ENCODE measurements around the gene QTRT2. TPM values are rescaled to one million over a fixed set of nuclear protein-coding genes. Genes with fewer than 3 reads are reported as not detected.

The QTRT2 gene
- total and polyA plus RNA-seq, 10 of the 15 experiments (the other 5 are each of a cell fraction or from before 2014, with no cell fraction given), result 17.8 to 42.3 (median 28.7) TPM

- no peak overlapping the region for H3K9ac ChIP-seq (ENCODE audit: control insufficient read depth, insufficient read depth, low read length)
- RAD21 ChIA-PET (ENCODE audit: unreplicated experiment), result interaction anchor here (0.6 kb wide), 1 partner anchor 248 kb away, joined by 3 read pairs; no protein-coding TSS in a partner anchor
- peaks cover 9 to 34% of the 10 kb centered on the region in 2 experiments for H3K36me3 ChIP-seq (ENCODE audit: control insufficient read depth in 2 of 2, insufficient read depth in 2 of 2, low read length in 1 of 2)
- no peaks in the 10 kb centered on the region for H3K79me2 ChIP-seq (ENCODE audit: control insufficient read depth, insufficient read depth, low read length)
- SMC1A ChIA-PET (ENCODE audit: uncharacterized antibody, unreplicated experiment), result interaction anchor here (1.1 kb wide), 1 partner anchor 22 kb away, joined by 3 read pairs; the partner anchor contains the start of gene CCDC191
- TF ChIP-seq ASH2L (IDR thresholded peaks at IDR 0.05; ENCODE audit: borderline replicate concordance, low read depth), result no peak
- TF ChIP-seq MXI1 (IDR thresholded peaks at IDR 0.05; ENCODE audit: low read depth, low read length), result no peak
- no peak for TF ChIP-seq KAT2A (conservative IDR thresholded peaks at IDR 0.05; ENCODE audit: control insufficient read depth, low read depth, low read length)
- no peak for TF ChIP-seq MEF2A (IDR thresholded peaks at IDR 0.05; ENCODE audit: insufficient read depth, low read depth, low read length)
- no peak for TF ChIP-seq RAD51 (IDR thresholded peaks at IDR 0.05)
- TF ChIP-seq RFX5 (IDR thresholded peaks at IDR 0.05; ENCODE audit: low read depth, low read length), result no peak
- TF ChIP-seq CUX1 (IDR thresholded peaks at IDR 0.05; ENCODE audit: insufficient replicate concordance, low read depth, low read length), result no peak
- TF ChIP-seq, protein P1, sequence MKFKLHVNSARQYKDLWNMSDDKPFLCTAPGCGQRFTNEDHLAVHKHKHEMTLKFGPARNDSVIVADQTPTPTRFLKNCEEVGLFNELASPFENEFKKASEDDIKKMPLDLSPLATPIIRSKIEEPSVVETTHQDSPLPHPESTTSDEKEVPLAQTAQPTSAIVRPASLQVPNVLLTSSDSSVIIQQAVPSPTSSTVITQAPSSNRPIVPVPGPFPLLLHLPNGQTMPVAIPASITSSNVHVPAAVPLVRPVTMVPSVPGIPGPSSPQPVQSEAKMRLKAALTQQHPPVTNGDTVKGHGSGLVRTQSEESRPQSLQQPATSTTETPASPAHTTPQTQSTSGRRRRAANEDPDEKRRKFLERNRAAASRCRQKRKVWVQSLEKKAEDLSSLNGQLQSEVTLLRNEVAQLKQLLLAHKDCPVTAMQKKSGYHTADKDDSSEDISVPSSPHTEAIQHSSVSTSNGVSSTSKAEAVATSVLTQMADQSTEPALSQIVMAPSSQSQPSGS (IDR thresholded peaks at IDR 0.05; ENCODE audit: low read length), result no peak
- no peak for TF ChIP-seq SMAD1 (IDR thresholded peaks at IDR 0.05; ENCODE audit: low read depth, partially characterized antibody)
- TF ChIP-seq RUNX3 (IDR thresholded peaks at IDR 0.05; ENCODE audit: low read length), result no peak
- TF ChIP-seq IKZF2 (IDR thresholded peaks at IDR 0.05), result no peak
- no peak for TF ChIP-seq NR2F1 (conservative IDR thresholded peaks at IDR 0.05)
- no peak for TF ChIP-seq POLR2AphosphoS5 (IDR thresholded peaks at IDR 0.05; ENCODE audit: low read length)
- TF ChIP-seq, protein P2, sequence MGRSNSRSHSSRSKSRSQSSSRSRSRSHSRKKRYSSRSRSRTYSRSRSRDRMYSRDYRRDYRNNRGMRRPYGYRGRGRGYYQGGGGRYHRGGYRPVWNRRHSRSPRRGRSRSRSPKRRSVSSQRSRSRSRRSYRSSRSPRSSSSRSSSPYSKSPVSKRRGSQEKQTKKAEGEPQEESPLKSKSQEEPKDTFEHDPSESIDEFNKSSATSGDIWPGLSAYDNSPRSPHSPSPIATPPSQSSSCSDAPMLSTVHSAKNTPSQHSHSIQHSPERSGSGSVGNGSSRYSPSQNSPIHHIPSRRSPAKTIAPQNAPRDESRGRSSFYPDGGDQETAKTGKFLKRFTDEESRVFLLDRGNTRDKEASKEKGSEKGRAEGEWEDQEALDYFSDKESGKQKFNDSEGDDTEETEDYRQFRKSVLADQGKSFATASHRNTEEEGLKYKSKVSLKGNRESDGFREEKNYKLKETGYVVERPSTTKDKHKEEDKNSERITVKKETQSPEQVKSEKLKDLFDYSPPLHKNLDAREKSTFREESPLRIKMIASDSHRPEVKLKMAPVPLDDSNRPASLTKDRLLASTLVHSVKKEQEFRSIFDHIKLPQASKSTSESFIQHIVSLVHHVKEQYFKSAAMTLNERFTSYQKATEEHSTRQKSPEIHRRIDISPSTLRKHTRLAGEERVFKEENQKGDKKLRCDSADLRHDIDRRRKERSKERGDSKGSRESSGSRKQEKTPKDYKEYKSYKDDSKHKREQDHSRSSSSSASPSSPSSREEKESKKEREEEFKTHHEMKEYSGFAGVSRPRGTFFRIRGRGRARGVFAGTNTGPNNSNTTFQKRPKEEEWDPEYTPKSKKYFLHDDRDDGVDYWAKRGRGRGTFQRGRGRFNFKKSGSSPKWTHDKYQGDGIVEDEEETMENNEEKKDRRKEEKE (IDR thresholded peaks at IDR 0.05), result no peak
- no peak for TF ChIP-seq POLR2A (IDR thresholded peaks at IDR 0.05; ENCODE audit: low read depth, low read length)
- H4K20me1 ChIP-seq (ENCODE audit: control insufficient read depth, insufficient read depth), result no peaks in the 10 kb centered on the region
- in situ Hi-C loops (cut with MboI) (no loop called here), intact Hi-C loops (cut with micrococcal nuclease; ENCODE audit: unreplicated experiment) (no loop called here)
- ATAC-seq, result no peak
- no peaks in the 10 kb centered on the region for H3K9me3 ChIP-seq (replicated peaks; ENCODE audit: control insufficient read depth, insufficient read depth, low read length)
- FAIRE-seq, result no peak
- POLR2A ChIA-PET, result interaction anchor here (0.6 kb wide), 1 partner anchor 259 kb away, joined by 7 read pairs; no protein-coding TSS in a partner anchor
- no peak overlapping the region for H3K4me3 ChIP-seq
- no peak for DNase-seq (ENCODE audit: low read depth, low spot score)
- no peaks in the 10 kb centered on the region for H3K27me3 ChIP-seq (replicated peaks in 1 of 2; ENCODE audit: control insufficient read depth in 2 of 2, insufficient read depth in 2 of 2, low read length in 1 of 2)
- H2AFZ ChIP-seq (ENCODE audit: control insufficient read depth, low read depth, low read length), result no peak overlapping the region
- H3K4me2 ChIP-seq (ENCODE audit: control insufficient read depth, insufficient read depth), result no peak overlapping the region
- no peaks in the 10 kb centered on the region for H3K4me1 ChIP-seq (ENCODE audit: control insufficient read depth, insufficient read depth, low read length)
- CTCF ChIA-PET, result interaction anchor here (0.6 kb wide), 1 partner anchor 11 kb away, joined by 3 read pairs; no protein-coding TSS in a partner anchor
- BruUV-seq (replicated peaks), result no TSS peak
- no peak overlapping the region for H3K27ac ChIP-seq (ENCODE audit: control insufficient read depth, insufficient read depth)
Observed at GRCh38 chr3:114078126-114078525, 21.6 kb downstream of the QTRT2 start.

Data from GM12878 (cell line).